GM21390 (cell line): ENCODE measurements around the gene ZBTB17.
"Not testable (repeated sequence)": the region's sequence is repeated elsewhere in the genome, so short reads cannot be mapped to it uniquely, and the experiment has no call there.

Experiments used
- ATAC-seq: cut with Tn5 transposase; IDR thresholded peaks from one replicate; pipeline ENCODE4 v1.9.1; 2021; ENCODE audit not compliant: unreplicated experiment

The ZBTB17 gene

GRCh38 chr1:15938628-15939161 lies 37.2 kb downstream of the ZBTB17 start:
- no peak for ATAC-seq

- no peak for ATAC-seq
These were observed 38.2 kb downstream of the ZBTB17 start for GRCh38 chr1:15937706-15938168.

GRCh38 chr1:15937146-15937545 lies 38.8 kb downstream of the ZBTB17 start:
- ATAC-seq = no peak

- no peak for ATAC-seq
These were observed 39.9 kb downstream of the ZBTB17 start for GRCh38 chr1:15936025-15936424.

- ATAC-seq = no peak
These were observed 40.6 kb downstream of the ZBTB17 start for GRCh38 chr1:15935056-15935950.

- ATAC-seq = no peak
These were observed 41.5 kb downstream of the ZBTB17 start for GRCh38 chr1:15934211-15935055.

- ATAC-seq = no peak
These were observed 42.2 kb downstream of the ZBTB17 start for GRCh38 chr1:15933684-15934083.

- ATAC-seq = no peak
These were observed 43.3 kb downstream of the ZBTB17 start for GRCh38 chr1:15932612-15933011.

- ATAC-seq = no peak
These were observed 44.0 kb downstream of the ZBTB17 start for GRCh38 chr1:15931884-15932283.

GRCh38 chr1:15931401-15931800 lies 44.5 kb downstream of the ZBTB17 start:
- no peak for ATAC-seq

GRCh38 chr1:15928971-15929965 lies 46.6 kb downstream of the ZBTB17 start:
- no peak for ATAC-seq

- not testable (repeated sequence) for ATAC-seq
These were observed 49.5 kb downstream of the ZBTB17 start for GRCh38 chr1:15926448-15926847.

GRCh38 chr1:15923241-15923640 lies 52.7 kb downstream of the ZBTB17 start:
- no peak for ATAC-seq

- ATAC-seq = peak; percentile 70
These were observed 56.8 kb downstream of the ZBTB17 start for GRCh38 chr1:15918962-15919715.

GRCh38 chr1:15916916-15917315 lies 59.0 kb downstream of the ZBTB17 start:
- no peak for ATAC-seq

- no peak for ATAC-seq
These were observed 59.5 kb downstream of the ZBTB17 start for GRCh38 chr1:15916417-15916816.

- no peak for ATAC-seq
These were observed 59.9 kb downstream of the ZBTB17 start for GRCh38 chr1:15915991-15916390.

GRCh38 chr1:15913607-15914006 lies 62.3 kb downstream of the ZBTB17 start:
- ATAC-seq = not testable (repeated sequence)

- ATAC-seq = no peak
These were observed 64.0 kb downstream of the ZBTB17 start for GRCh38 chr1:15911927-15912326.

GRCh38 chr1:15911141-15911540 lies 64.8 kb downstream of the ZBTB17 start:
- no peak for ATAC-seq
